Erythroblast (primary cell): ENCODE measurements around the gene PROSER3.

Source experiments
- GATA1 ChIP-seq: IDR thresholded peaks from 2 replicates; pipeline ENCODE4 v1.6.1; 2011; ENCODE audit warnings: low read depth, mild to moderate bottlenecking, control low read depth, low read length, moderate library complexity
- POLR2A ChIP-seq: IDR thresholded peaks from 2 replicates; pipeline ENCODE4 v1.6.1; 2011; ENCODE audit warnings: mild to moderate bottlenecking, low read length

DNA sequence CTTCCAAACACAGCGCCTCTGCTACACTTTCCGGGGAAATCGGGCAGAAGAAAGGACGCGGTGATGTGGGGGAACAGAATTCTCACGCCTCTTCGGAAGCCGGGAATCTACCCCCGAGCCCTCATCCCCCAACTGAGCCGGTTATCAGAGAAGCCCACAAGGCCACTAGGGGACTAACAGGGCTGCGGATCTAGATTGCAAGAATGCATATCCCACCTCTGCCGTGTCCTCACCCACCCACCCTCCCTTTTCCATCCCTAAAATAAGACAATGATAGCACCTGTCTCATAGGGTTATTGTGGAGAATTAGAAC is 16.8 kb upstream of the PROSER3 start:
- TF ChIP-seq POLR2A (no peak), GATA1 (no peak)
